Measurements from ENCODE around the gene RTN4R.

The RTN4R gene

DNA sequence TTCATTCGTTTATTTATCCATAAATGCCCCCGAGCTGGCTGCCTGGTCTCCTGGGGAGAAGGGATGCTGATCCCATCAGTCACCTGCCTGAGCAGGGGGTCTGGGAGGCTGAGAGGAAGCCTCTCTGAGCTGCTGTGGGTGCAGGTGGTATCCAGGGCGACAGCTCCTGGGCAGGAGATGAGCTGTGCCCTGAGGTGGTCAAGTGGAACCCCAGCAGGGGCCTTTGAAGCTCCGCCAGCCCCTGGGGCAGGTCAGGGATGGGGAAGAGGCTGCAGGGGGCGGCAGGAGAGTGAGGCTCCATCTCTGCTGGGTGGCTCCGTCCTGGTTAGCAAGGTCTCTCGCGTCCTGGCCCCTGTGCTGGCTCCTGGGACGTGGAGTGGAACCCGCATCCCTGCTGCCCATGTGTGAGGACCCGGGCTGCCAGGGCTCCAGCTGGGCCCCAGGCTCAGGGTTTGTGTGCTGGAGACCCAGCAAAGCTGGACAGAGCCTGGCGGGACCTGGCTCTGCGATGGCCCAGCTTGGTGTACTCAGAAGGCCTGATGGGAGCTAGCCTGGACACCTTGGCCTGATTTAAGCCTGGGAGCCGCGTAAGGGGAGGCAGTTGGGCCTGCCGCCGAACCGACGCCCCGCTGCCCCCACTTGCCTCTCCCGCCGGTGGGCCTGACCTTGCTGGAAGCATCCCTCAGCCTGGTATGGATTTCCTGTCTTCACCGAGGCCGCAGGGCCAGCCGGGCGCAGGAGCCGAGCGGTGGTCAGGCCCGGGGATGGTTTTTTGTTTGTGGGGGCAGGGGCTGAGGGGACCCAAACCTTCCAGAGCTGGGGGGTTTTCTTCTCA, 44.5 kb downstream of the RTN4R start:
- Histone ChIP-seq H3K79me2 (ENCODE audit: insufficient read depth, low read length) (no peaks in the 10 kb centered on the region), H3K4me3 (ENCODE audit: low read length, poor library complexity, severe bottlenecking) (no peak overlapping the region), H3K36me3 (ENCODE audit: insufficient read depth, low read length) (no peaks in the 10 kb centered on the region), H3K4me1 (ENCODE audit: insufficient read depth, low read length, poor library complexity, severe bottlenecking) (no peaks in the 10 kb centered on the region), H3K27me3 (ENCODE audit: insufficient read depth, low read length, poor library complexity, severe bottlenecking) (no peaks in the 10 kb centered on the region), H4K20me1 (ENCODE audit: insufficient read depth, low read length, poor library complexity, severe bottlenecking) (no peaks in the 10 kb centered on the region), H3K9me3 (ENCODE audit: insufficient read depth, low read depth, low read length) (peaks cover 6% of the 10 kb centered on the region; the same call in 1 of the 2 replicates), H3K4me2 (ENCODE audit: low read depth, low read length, poor library complexity, severe bottlenecking) (no peak overlapping the region), H2AFZ (ENCODE audit: low read length) (no peak overlapping the region), H3F3A (ENCODE audit: low read depth) (no peaks in the 10 kb centered on the region), H3K9ac (ENCODE audit: low read depth, low read length, poor library complexity, severe bottlenecking) (no peak overlapping the region), H3K9me2 (replicated peaks; ENCODE audit: low read depth, low read length) (no peaks in the 10 kb centered on the region)
- TF ChIP-seq CTCF (conservative IDR thresholded peaks at IDR 0.05; ENCODE audit: low read length) (no peak), EZH2phosphoT487 (IDR thresholded peaks at IDR 0.05; ENCODE audit: borderline replicate concordance) (no peak)

DNA sequence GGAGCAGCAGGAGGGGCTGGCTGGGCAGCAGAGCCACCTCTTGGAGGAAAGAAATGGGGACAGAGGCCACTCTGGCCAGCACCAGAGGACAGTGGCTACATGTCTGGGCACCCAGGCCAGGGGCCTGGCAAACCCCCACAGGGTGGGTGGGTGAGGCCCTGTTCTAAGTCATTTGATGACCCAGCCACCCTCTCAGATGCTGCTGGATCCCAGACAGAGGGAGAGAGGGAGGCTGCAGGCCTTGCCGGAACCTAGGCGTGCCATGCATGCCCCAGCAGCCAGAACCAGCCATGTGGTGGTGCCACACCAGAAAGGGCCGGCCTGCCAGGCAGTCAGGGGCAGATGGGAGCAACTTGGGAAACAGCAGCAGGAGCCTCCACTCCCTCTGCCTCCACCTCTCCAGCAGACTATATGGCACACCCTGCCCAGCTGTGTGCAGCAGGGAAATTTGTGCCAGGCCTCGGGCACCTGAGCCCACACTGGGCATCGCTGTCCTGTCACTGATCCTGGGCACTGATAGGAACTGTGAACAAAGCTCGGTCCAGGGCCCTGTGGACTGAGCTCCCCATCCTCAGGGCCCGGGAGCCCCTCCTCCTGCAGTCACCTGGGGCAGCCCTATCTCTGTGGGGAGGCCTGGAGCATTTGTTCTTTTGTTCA, 45.2 kb downstream of the RTN4R start:
- H3K4me1 ChIP-seq (ENCODE audit: insufficient read depth, low read length, poor library complexity, severe bottlenecking): no peaks in the 10 kb centered on the region
- H3F3A ChIP-seq (ENCODE audit: low read depth): no peaks in the 10 kb centered on the region
- TF ChIP-seq EZH2phosphoT487 (IDR thresholded peaks at IDR 0.05; ENCODE audit: borderline replicate concordance) (no peak), CTCF (conservative IDR thresholded peaks at IDR 0.05; ENCODE audit: low read length) (no peak)
- H2AFZ ChIP-seq (ENCODE audit: low read length): no peak overlapping the region
- H3K4me2 ChIP-seq (ENCODE audit: low read depth, low read length, poor library complexity, severe bottlenecking): no peak overlapping the region
- H4K20me1 ChIP-seq (ENCODE audit: insufficient read depth, low read length, poor library complexity, severe bottlenecking): no peaks in the 10 kb centered on the region
- no peak overlapping the region for H3K9ac ChIP-seq (ENCODE audit: low read depth, low read length, poor library complexity, severe bottlenecking)
- H3K9me2 ChIP-seq (replicated peaks; ENCODE audit: low read depth, low read length): no peaks in the 10 kb centered on the region
- no peaks in the 10 kb centered on the region for H3K36me3 ChIP-seq (ENCODE audit: insufficient read depth, low read length)
- H3K79me2 ChIP-seq (ENCODE audit: insufficient read depth, low read length): no peaks in the 10 kb centered on the region
- H3K27me3 ChIP-seq (ENCODE audit: insufficient read depth, low read length, poor library complexity, severe bottlenecking): no peaks in the 10 kb centered on the region
- peaks cover 6% of the 10 kb centered on the region; the same call in 1 of the 2 replicates for H3K9me3 ChIP-seq (ENCODE audit: insufficient read depth, low read depth, low read length)
- H3K4me3 ChIP-seq (ENCODE audit: low read length, poor library complexity, severe bottlenecking): no peak overlapping the region

DNA sequence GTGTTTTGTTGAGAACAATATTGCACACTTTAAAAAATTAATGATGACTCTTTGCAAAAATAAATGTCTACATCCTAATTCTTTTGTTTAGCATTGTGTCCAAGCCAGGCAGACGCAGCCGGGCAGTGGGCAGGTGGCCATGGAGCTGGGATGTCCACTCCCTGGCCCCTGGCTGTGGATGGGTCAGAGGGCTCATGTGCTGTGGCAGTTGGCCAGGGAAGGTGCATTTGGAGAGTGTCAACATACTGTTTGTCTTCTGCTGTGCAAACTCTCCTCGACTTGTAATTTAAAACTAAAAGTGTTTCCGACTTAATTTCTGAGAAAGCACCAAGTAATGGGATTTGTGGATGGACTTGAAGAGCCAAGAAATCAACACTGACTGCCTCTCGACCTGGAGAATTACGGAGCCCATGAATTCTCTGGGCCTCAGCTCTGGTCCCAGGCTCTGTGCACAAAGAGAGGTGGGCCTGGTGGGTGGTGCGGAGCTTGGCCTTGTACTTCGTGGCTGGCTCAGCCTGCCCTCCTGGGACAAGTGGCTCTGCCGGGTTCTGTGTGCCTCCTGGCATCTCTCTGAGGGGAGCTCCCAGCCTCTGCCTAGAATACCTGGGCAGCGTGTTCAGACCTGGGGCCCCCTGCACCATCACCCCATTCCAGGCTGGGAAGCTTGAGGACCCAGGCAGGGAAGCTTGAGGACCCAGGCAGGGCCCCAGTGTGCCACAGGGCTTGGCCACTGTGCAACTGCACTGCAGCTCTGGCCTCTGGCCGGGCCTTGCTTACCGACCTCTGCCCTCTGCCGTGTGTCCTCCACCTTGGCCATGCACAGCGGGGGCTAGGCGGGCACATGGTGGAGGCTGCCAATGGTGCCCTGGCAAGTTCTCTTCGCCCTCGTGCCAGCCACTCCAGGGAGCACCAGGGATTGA, 46.4 kb downstream of the RTN4R start:
- TF ChIP-seq EZH2phosphoT487 (IDR thresholded peaks at IDR 0.05; ENCODE audit: borderline replicate concordance): no peak
- no peak for TF ChIP-seq CTCF (conservative IDR thresholded peaks at IDR 0.05; ENCODE audit: low read length)
- H3K36me3 ChIP-seq (ENCODE audit: insufficient read depth, low read length): no peaks in the 10 kb centered on the region
- H4K20me1 ChIP-seq (ENCODE audit: insufficient read depth, low read length, poor library complexity, severe bottlenecking): no peaks in the 10 kb centered on the region
- H3K4me2 ChIP-seq (ENCODE audit: low read depth, low read length, poor library complexity, severe bottlenecking): no peak overlapping the region
- no peaks in the 10 kb centered on the region for H3K27me3 ChIP-seq (ENCODE audit: insufficient read depth, low read length, poor library complexity, severe bottlenecking)
- H3K9me2 ChIP-seq (replicated peaks; ENCODE audit: low read depth, low read length): no peaks in the 10 kb centered on the region
- no peaks in the 10 kb centered on the region for H3K79me2 ChIP-seq (ENCODE audit: insufficient read depth, low read length)
- no peaks in the 10 kb centered on the region for H3K4me1 ChIP-seq (ENCODE audit: insufficient read depth, low read length, poor library complexity, severe bottlenecking)
- H3K9me3 ChIP-seq (ENCODE audit: insufficient read depth, low read depth, low read length): peaks cover 6% of the 10 kb centered on the region; the same call in 1 of the 2 replicates
- no peaks in the 10 kb centered on the region for H3F3A ChIP-seq (ENCODE audit: low read depth)
- H3K9ac ChIP-seq (ENCODE audit: low read depth, low read length, poor library complexity, severe bottlenecking): no peak overlapping the region
- no peak overlapping the region for H3K4me3 ChIP-seq (ENCODE audit: low read length, poor library complexity, severe bottlenecking)
- H2AFZ ChIP-seq (ENCODE audit: low read length): no peak overlapping the region

All from Loucy (cell line).